Sigmoid colon (tissue), 4 donors: ENCODE measurements around the gene DLG1.

ENCODE experiments used
- CTCF ChIP-seq, 4 experiments: fragments of 450-650 bp in 3 of 4; fragments of 200-600 bp in 1 of 4; IDR thresholded peaks; one replicate each; pipeline ENCODE4 v1.5.1; 2016 to 2019; ENCODE audit warnings: antibody characterized with exemption in 4 of 4, mild to moderate bottlenecking in 3 of 4, moderate library complexity in 2 of 4
- POLR2A ChIP-seq, 2 donors: fragments of 450-650 bp; IDR thresholded peaks; one replicate each; pipeline ENCODE4 v1.6.1; 2016; ENCODE audit warnings: antibody characterized with exemption in 2 of 2, mild to moderate bottlenecking in 2 of 2, moderate library complexity in 2 of 2
- POLR2AphosphoS5 ChIP-seq, 4 donors: sonication (generic); formaldehyde crosslinking; IDR thresholded peaks; one replicate each; pipeline ENCODE4 v1.6.1; 2017; ENCODE audit warnings: antibody characterized with exemption in 4 of 4

GRCh38 chr3:197137751-197138150, 160.7 kb downstream of the DLG1 start:
- no peak for TF ChIP-seq CTCF (IDR thresholded peaks at IDR 0.05)
- no peak for TF ChIP-seq POLR2A (IDR thresholded peaks at IDR 0.05)
- TF ChIP-seq POLR2AphosphoS5 (IDR thresholded peaks at IDR 0.05) = no peak
